NCI-H510A (cell line): Measurements from ENCODE around the gene MED22.

Experiments used
- DNase-seq: peaks from one replicate; lab custom pipeline; 2025; lab: John Stamatoyannopoulos, UW

The MED22 gene

GRCh38 chr9:133355881-133356357 is 8.0 kb upstream of the MED22 start:
- no peak for DNase-seq

DNA sequence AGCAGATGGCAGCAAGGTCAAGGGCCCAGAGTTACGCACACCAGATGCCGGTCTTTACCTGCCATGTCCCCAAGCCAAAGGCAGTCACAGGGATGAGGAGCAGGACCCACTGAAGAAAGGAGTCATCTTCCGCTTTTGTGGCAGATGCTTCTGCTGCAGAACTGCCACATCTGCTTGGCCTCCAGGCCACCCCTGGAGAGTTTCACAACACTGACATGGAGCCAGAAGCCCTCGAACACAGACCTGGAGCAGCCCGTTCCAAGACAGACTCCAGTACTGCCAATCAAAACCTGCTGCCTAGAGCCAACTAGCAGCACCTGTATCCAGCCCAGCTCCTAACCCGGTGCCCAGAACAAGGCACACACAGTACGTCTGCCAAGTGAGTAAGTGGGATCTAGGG is 6.8 kb upstream of the MED22 start:
- DNase-seq, result no peak

DNA sequence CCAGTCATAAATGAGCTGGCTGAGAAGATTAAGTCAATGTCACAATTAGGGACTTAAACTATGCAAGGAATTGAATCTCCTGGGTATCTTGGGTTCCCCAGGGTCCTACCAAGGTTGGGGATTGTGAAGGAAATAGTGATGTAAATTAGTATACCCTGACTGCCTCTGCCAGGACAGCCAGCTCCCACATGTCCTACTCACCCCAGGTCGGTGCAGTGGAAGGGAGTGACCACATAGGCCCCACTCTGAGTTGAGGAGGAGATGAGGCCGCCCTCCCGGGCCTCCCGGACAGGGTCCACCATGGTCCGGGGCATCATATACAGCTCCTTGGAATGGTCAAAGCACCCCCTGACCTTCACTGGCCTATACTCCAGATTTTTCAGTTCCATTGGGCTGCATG is 5.6 kb upstream of the MED22 start:
- DNase-seq, result no peak

DNA sequence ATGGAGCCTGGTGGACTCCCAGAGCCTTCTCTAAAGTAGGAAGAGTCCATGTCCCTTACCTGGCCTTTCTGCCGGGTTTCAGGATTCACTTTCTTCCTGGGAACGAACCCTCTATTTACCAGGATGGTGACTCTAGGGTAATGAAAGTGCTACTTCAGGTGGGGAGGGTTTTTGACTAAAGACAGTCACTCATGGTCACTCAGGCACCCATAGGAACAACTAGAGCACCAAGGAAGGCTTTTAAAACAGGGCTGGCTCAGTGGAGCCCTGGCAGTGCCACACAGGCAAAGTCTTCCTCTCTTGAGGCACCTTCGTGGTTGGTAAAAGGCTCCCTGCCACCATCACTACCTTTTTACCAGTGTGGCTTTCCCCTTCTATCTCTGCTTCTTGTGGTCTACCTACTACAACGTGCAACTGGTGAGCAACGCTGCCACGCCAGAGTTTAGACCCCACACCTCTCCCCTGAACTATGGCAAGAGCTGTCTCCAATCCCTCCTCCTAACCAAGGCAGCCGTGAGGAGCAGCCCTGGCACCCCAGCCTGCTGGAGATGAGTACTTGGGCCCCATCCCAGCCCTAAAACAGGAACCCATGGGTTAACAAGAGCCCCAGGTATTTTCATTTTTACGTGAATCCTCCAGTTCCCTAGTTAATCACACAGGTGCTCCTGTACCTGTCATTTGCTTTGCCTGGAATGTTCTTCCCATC is 4.9 kb upstream of the MED22 start:
- no peak for DNase-seq

- no peak for DNase-seq
Observed at GRCh38 chr9:133351908-133352634, 4.1 kb upstream of the MED22 start.

- DNase-seq, result no peak
Observed at GRCh38 chr9:133351526-133351907, 3.6 kb upstream of the MED22 start.

- no peak for DNase-seq
Observed at GRCh38 chr9:133349965-133350616, 2.2 kb upstream of the MED22 start.

GRCh38 chr9:133348718-133349573 is 1.0 kb upstream of the MED22 start:
- no peak for DNase-seq

GRCh38 chr9:133347515-133347984 is 381 bp downstream of the MED22 start:
- no peak for DNase-seq

- no peak for DNase-seq
Observed at GRCh38 chr9:133346021-133346785, 1.7 kb downstream of the MED22 start.

DNA sequence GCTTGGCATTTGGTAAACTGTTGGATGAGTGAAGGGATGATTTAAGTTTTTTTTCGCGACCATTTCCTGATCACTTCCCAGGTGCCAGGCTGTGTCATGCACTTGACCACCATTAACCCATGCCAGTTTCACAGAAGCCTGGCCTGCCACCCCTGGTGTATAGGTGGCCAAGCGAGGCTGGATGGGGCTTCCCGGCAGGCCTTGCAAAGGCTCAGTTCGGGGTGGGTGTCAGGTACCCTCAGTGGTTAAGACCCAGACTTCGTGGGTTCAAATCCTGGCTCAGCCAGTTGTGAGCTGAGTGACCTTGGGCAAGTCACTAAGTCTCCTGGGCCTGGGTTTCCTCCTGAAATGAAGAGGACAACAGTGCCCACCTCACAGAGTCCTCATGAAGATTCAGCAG is 2.3 kb downstream of the MED22 start:
- DNase-seq, result no peak

DNA sequence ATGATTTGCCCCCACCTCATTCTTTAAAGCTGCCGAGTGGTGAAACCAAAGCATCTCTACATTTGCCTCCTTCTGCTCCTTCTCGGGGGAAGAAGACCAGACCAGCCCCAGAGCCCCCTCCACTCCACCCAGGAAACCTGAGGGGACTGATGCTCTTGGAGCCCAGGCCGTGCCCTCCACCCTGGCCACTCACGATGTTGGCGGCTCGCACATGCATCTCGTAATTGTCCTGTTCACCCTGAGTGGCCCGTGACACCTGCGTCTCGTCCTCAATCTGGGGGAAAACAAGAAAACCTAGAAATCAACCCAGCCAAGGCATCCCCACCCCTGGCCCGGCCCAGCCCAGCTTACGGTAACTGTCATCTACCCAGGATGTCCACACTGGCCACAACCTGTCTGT is 3.0 kb downstream of the MED22 start:
- DNase-seq, result no peak

DNA sequence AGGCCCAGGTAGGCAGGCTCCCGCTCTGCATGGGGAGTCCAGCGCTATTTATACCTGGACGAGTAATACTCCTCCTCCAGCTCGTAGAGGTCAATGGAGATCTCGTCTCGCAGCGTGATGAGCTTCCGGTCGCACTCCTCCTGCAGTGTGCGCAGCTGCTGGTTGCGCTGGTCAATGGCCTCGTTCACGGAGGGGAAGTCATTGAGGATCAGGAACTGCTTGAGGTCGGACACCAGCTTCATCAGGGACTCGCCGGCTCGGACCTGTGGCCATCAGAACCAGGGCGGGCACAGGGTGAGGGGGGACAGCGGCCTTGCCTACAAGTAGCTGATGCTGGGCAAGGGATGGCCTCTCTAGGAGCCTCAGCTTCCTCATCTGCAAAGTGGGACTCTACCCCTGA is 3.9 kb downstream of the MED22 start:
- no peak for DNase-seq

DNA sequence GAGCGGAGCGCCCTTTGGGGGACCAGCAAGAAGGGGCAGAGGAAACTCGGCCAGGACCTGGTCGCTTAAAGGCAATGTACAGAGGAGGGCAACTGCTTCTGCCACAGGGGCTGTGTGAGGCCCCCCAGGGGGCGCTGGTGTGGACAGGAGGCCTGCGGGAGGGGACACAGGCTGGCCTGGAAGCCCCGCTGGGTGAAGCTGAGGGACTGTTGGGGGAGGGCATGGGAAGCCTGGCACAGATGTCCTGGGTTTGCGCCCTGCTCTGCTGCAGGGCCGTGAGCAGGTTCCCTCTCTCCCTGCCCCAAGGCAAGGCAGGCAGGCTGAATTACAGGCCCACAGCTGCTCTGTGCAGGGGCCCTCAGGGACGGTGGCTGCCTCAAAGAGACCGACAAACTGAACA is 5.4 kb downstream of the MED22 start:
- no peak for DNase-seq

DNA sequence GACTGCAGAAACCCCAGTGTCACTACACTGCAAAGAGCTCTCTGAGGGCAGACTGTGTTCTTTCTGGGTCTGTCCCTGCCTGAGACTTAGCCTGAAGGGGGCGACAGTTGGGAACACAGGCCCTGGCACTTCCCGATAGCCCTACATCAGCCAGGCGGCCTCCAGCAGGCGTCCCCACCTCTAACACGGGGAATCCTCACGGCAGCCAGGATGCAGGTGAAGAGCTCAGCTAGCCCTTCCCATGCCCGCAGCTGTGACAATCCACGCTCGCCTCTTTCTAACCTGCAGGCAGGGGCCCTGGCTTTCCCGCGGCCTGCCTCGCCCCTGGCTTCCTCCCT is 5.9 kb downstream of the MED22 start:
- no peak for DNase-seq

GRCh38 chr9:133341369-133342068 is 6.4 kb downstream of the MED22 start:
- no peak for DNase-seq

- DNase-seq, result no peak
Observed at GRCh38 chr9:133340916-133341315, 7.0 kb downstream of the MED22 start.

DNA sequence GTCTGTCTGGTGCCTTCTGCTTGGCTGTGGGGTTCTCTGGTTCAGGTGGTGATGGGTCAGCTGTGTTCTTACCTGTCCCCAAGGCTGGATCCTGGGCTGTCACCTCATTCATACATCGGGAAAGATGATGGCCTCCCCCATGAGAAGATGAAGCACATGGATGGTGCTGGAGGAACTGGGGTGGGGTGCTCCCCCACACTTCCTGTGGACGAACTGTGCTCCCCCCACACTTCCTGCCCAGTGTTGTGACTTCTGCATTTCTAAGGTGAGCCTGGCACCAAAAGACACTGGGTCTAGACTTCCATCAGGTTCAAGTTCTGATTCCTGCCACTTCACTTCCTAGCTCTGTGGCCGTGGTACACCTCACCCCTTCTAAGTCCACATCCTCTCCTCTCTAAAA is 7.7 kb downstream of the MED22 start:
- DNase-seq, result no peak

GRCh38 chr9:133339641-133340040 is 8.3 kb downstream of the MED22 start:
- DNase-seq, result no peak

DNA sequence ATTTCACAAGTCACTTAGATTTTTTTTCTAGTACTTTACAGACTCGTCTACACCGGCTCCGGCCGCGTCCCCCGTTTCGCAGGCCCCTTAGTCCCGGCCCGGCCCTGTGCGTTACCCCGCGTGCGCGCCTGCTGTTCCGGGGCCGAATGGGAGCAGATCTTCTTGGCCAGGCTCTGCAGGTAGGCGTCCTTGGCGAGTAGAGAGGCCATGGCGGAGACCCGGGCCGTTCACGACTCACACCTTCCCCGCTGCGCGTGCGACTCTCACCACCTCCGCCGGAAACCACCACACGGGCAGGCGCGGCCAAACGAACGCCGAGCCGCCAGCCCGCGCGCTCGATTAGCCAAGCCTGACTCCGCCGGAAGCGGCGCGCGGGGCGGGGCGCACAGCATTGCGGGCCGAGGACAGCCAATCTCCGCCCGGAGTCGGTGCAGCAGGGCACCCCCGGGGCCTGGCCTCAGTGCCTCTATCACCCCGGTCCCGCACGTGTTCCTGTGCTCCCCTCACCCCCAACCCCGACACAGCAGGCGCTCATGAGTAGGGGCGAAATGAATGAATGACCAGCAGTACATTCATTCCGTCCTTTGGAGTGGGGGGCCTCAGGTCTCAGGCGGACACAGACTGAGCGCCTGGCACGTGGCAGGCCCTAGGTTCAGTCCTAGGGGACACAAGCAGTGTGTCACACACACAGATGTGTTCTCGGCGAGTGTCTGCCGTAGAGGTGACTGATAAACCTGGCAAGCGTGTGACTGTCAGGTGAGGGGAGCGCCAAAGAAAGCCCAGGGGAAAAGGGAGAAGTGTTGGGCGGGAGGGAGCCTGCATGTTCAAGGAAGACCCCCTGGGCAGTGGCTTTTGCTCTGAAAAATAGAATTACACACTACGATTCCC is 11.8 kb downstream of the MED22 start, which contains the start of gene SURF6:
Gene SURF6 (minus strand): TSS at position 265 of the 888 bp plus-strand sequence. CDS start 56 bp downstream, at position 209.
- DNase-seq, result peak; percentile 93
